ENCODE results near the gene SENP1. TPM values are rescaled to one million over a fixed set of nuclear protein-coding genes. Genes with fewer than 3 reads are reported as not detected.

SENP1 gene
- total RNA-seq, 2 experiments from 2014 or later, result 41.3 to 54.8 TPM

- no peak for DNase-seq
- no peaks in the 10 kb centered on the region for H3K36me3 Mint-ChIP-seq
- ATAC-seq, result no peak
- CTCF ChIA-PET, result no interaction called here
- no peak overlapping the region for H3K27ac Mint-ChIP-seq
- no peaks in the 10 kb centered on the region for H3K4me1 Mint-ChIP-seq
- no peaks in the 10 kb centered on the region for H3K9me3 Mint-ChIP-seq (ENCODE audit: low read depth)
- H3K4me3 Mint-ChIP-seq, result no peak overlapping the region
- peaks cover 79% of the 10 kb centered on the region for H3K27me3 Mint-ChIP-seq
These were observed 95.4 kb downstream of the SENP1 start for GRCh38 chr12:48010366-48010970.

GRCh38 chr12:48009471-48009870, 96.4 kb downstream of the SENP1 start:
- Mint-ChIP-seq H3K4me1 (no peaks in the 10 kb centered on the region), H3K27ac (no peak overlapping the region), H3K36me3 (no peaks in the 10 kb centered on the region), H3K9me3 (ENCODE audit: low read depth) (no peaks in the 10 kb centered on the region), H3K4me3 (no peak overlapping the region), H3K27me3 (peaks cover 78% of the 10 kb centered on the region)
- CTCF ChIA-PET, result no interaction called here
- no peak for ATAC-seq
- no peak for DNase-seq

DNA sequence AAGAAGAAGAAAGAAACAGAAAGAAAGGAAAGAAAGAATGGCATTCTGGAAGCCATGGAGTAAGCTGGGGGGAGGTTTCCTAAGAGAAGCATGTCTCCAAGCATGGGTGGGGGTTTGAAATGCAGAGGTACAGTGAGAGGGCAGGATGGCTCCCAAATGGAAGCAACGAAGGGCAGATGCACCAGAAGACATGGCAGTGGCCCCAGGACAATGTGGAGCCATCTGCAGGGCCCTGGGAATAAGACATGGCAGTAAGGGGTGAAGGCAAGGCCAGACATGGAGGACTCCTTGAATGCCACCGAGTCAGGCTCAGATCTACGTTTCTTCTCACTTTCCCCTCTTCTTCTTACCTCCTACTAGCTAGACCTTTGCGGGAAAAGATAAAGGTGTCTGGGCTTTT, 96.9 kb downstream of the SENP1 start:
- Mint-ChIP-seq H3K4me3 (no peak overlapping the region), H3K9me3 (ENCODE audit: low read depth) (no peaks in the 10 kb centered on the region), H3K36me3 (no peaks in the 10 kb centered on the region), H3K27me3 (peaks cover 80% of the 10 kb centered on the region), H3K27ac (no peak overlapping the region), H3K4me1 (no peaks in the 10 kb centered on the region)
- ATAC-seq, result no peak
- CTCF ChIA-PET, result no interaction called here
- no peak for DNase-seq

- CTCF ChIA-PET, result no interaction called here
- no peaks in the 10 kb centered on the region for H3K36me3 Mint-ChIP-seq
These were observed 97.5 kb downstream of the SENP1 start for GRCh38 chr12:48008349-48008748.

DNA sequence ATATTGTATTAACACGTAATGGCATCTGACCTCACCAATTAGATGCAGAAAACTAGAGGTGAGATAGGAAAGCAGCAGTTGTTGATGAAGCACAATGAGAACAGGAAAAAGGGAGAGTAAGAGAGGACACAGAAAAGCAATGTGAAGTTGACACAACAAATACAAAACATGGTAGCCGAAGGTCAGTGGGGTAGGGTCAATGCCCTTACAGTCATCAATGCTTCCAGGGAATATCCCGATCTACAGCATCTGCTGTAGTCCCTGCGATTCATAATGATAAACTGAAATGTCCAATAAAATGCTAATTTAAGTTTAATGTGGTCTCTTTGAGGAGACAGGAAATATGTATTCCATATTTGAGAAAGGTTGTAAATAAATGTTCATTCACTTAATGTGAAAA, 98.7 kb downstream of the SENP1 start:
- Mint-ChIP-seq H3K27ac (no peak overlapping the region), H3K4me3 (no peak overlapping the region), H3K36me3 (no peaks in the 10 kb centered on the region), H3K4me1 (peaks cover 15% of the 10 kb centered on the region), H3K9me3 (ENCODE audit: low read depth) (no peaks in the 10 kb centered on the region), H3K27me3 (peaks cover 86% of the 10 kb centered on the region)
- ATAC-seq (no peak), DNase-seq (no peak)
- CTCF ChIA-PET, result no interaction called here

More at GRCh38 chr12:48008349-48008748, 97.5 kb downstream of the SENP1 start:
- no peak overlapping the region for H3K27ac Mint-ChIP-seq
- peaks cover 4% of the 10 kb centered on the region for H3K4me1 Mint-ChIP-seq
- peaks cover 82% of the 10 kb centered on the region for H3K27me3 Mint-ChIP-seq
- DNase-seq (no peak), ATAC-seq (no peak)
- no peaks in the 10 kb centered on the region for H3K9me3 Mint-ChIP-seq (ENCODE audit: low read depth)
- H3K4me3 Mint-ChIP-seq, result no peak overlapping the region

GRCh38 chr12:48005750-48006021, 100.2 kb downstream of the SENP1 start:
- Mint-ChIP-seq H3K9me3 (ENCODE audit: low read depth) (no peaks in the 10 kb centered on the region), H3K27me3 (peaks cover 94% of the 10 kb centered on the region), H3K36me3 (no peaks in the 10 kb centered on the region), H3K4me1 (peaks cover 30% of the 10 kb centered on the region), H3K4me3 (no peak overlapping the region), H3K27ac (no peak overlapping the region)
- DNase-seq, result no peak
- no peak for ATAC-seq
- CTCF ChIA-PET, result interaction anchor here (1.1 to 1.3 kb wide), 2 partner anchors 43 to 177 kb away, joined by 3 to 6 read pairs; partner anchors contain the start of gene CCDC184

DNA sequence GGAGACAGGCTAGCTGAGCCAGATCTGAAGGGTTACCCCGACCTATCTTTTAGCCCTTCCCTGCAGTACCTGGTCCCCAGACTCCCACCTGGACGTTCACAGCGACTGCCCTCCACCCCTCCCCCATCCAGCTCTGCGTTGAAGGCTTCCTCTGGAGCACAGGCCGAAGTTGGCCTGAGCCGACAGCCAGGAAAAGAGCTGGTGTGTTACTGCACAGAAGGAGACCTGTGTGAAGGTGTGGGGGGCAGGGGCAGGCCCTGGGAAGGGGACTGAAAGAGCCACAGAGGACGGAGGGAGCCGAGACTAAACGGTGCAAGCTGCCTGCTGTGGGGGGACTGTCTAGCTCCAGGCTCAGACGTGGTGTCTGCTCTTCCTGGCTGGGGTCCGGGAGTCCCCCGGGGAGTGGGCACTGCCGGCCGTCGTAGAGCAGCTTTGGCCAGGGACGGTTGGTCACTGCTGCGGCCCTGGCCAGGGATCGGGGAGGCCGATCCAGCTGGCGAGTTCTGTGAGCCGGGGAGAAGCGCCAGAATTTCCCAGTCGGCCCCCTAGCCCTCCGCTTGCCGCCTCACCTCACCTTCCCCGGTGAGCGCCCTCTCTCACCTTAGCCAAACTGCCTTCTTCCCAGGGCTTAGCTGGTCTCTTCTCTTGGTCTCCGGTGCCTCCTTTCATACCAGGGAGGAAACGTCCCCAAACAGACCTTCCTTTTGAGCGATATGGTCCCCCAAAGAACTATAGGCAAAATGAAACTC, 100.7 kb downstream of the SENP1 start:
- Mint-ChIP-seq H3K4me3 (no peak overlapping the region), H3K27ac (no peak overlapping the region)
- no peak for DNase-seq

DNA sequence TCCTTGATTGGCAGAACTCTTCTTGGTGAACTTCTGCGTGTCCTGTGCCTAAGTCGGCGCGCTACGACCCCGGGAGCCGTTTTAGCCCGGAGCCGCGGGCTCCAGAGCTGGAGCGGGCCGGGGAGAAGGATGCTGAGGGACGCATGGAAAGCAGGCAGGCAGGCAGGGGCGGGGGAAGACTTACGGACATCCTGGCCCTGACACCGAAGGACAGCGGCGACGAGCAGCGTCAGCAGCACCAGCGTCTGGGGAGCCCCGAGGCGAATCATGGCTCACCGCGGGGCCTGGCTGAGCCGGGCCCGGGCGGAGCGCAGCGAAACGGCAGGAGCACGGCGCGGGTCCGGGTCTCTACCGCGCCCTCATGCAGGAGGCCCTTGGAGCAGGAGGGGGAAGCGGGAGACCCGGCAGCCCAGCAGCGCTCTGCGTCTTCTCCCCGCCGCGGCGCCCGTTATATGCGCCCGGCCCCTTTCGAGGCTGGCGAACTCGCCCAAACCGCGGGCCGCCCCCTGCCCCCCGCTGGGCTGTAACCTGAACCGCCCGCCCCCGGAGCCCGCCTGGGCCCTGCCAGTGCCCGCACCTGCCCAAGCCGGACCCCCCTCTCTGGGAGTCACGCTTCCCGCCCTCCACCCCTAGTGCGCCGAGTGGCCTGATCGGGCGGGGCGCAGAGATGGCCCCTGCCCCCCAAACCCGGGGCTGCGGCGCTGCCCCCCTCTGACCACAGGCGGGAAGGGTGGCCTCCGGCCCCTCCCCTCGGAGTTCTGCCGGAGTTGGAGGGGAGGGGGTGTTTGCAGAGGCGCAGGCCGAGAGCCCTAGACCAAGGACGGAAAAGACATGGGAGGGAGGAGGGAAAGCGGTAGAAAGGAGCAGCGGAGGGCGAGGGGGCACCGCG, 101.6 kb downstream of the SENP1 start, which contains the start of gene COL2A1:
TSS of gene COL2A1 (minus strand) at position 424 of the 889 bp plus-strand sequence. CDS start at position 269, 155 bp downstream.
- CTCF ChIA-PET, result interaction anchor here (1.0 kb wide), 1 partner anchor 12 kb away, joined by 3 read pairs; no protein-coding TSS in a partner anchor
- H3K4me1 Mint-ChIP-seq, result peaks cover 30% of the 10 kb centered on the region
- peaks cover 97% of the 10 kb centered on the region for H3K27me3 Mint-ChIP-seq
- H3K36me3 Mint-ChIP-seq, result no peaks in the 10 kb centered on the region
- peak within 1 kb of the TSS; percentile 25 for H3K4me3 Mint-ChIP-seq
- DNase-seq (no peak), ATAC-seq (peak; percentile 55)
- H3K27ac Mint-ChIP-seq, result peak within 1 kb of the TSS; percentile 10
- H3K9me3 Mint-ChIP-seq (ENCODE audit: low read depth), result no peaks in the 10 kb centered on the region

More for the DNA sequence above, 100.7 kb downstream of the SENP1 start:
- no peaks in the 10 kb centered on the region for H3K36me3 Mint-ChIP-seq
- CTCF ChIA-PET, result interaction anchor here (1.0 to 1.1 kb wide), 2 partner anchors 11 to 178 kb away, joined by 3 to 6 read pairs; partner anchors contain the start of gene CCDC184
- peaks cover 96% of the 10 kb centered on the region for H3K27me3 Mint-ChIP-seq
- no peaks in the 10 kb centered on the region for H3K9me3 Mint-ChIP-seq (ENCODE audit: low read depth)
- H3K4me1 Mint-ChIP-seq, result peaks cover 30% of the 10 kb centered on the region
- ATAC-seq, result no peak

DNA sequence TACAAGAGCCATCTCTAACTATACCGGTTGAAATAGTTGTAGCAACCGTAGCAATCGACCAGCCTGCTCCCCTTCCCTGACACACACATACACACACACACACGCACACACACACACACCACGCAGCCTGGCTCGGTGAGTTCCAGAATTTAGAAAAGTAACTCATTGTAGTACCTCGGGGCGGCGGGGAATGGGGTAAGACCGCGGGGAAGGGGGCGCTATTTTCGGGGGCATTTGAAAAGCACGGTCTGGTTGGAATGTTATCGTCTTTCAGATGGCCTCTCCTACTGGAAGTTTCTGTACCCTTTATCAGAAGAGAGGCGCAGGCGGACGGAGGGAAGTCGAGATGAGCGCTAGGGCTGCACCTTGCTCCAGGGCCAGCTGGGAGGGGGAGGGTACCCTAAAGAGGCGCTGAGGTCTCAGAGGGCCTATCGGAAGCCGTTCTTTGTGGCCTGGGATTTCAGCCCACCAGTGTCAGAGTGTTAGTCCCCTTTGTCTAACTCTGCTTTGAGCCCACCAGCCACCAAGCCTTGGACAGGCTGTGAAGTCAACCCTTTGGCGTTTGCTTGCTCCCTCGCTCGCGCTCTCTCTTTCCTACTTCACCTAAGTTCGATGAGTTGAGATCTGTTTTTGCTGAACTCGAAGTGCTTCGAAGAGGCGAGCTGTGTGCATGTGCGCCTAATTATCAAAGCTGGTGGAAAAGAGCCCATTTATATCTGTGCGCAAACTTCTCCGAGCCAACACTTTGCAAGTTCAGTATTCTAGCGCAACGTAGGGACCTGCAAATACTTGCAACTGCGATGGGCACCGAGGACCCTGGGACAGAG, 102.4 kb downstream of the SENP1 start:
- Mint-ChIP-seq H3K4me1 (peaks cover 30% of the 10 kb centered on the region), H3K4me3 (no peak overlapping the region), H3K27ac (peak overlapping the region; percentile 13), H3K9me3 (ENCODE audit: low read depth) (no peaks in the 10 kb centered on the region), H3K36me3 (no peaks in the 10 kb centered on the region), H3K27me3 (peaks cover 97% of the 10 kb centered on the region)
- no peak for DNase-seq
- ATAC-seq, result no peak
- CTCF ChIA-PET, result no interaction called here

DNA sequence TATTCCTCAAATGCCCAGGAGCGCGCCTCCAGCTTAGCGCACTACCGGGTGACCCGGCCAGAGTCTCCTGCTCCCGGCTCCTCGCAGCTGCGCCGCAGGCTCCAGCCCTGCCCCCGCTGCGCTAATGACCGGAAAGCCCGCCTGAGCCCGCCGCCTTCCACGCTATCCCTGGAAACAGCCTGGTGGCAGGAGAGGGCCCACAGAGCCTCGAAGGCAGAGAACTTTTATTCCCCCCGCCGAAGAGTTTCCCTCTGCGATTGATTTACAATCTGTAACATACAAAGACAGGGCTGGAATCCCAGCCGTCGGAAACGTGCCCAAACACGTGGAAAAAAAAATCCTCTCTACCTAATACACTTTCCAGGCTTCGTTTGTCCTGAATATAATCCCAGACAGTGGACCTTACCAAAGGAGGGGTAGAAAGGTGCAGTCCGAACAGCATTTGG, 103.1 kb downstream of the SENP1 start:
- ATAC-seq (no peak), DNase-seq (no peak)
- H3K27me3 Mint-ChIP-seq, result peaks cover 97% of the 10 kb centered on the region
- no peaks in the 10 kb centered on the region for H3K36me3 Mint-ChIP-seq
- H3K4me1 Mint-ChIP-seq, result peaks cover 30% of the 10 kb centered on the region
- H3K9me3 Mint-ChIP-seq (ENCODE audit: low read depth), result no peaks in the 10 kb centered on the region
- H3K4me3 Mint-ChIP-seq, result no peak overlapping the region
- CTCF ChIA-PET, result interaction anchor here (1.4 to 2.7 kb wide), 2 partner anchors 11 to 40 kb away, joined by 5 to 9 read pairs; partner anchors contain the start of gene TMEM106C
- H3K27ac Mint-ChIP-seq, result peak overlapping the region; percentile 13

GRCh38 chr12:48002414-48002730, 103.5 kb downstream of the SENP1 start:
- no peak for ATAC-seq
- Mint-ChIP-seq H3K36me3 (no peaks in the 10 kb centered on the region), H3K4me3 (peak overlapping the region; percentile 54), H3K27me3 (peaks cover 97% of the 10 kb centered on the region), H3K4me1 (peaks cover 30% of the 10 kb centered on the region), H3K27ac (no peak overlapping the region), H3K9me3 (ENCODE audit: low read depth) (no peaks in the 10 kb centered on the region)
- CTCF ChIA-PET, result interaction anchor here (1.3 to 2.7 kb wide), 3 partner anchors 11 to 97 kb away, joined by 4 to 9 read pairs (median 5); partner anchors contain the start of gene TMEM106C
- DNase-seq, result no peak

- H3K27ac Mint-ChIP-seq, result no peak overlapping the region
- no peaks in the 10 kb centered on the region for H3K36me3 Mint-ChIP-seq
- CTCF ChIA-PET, result interaction anchor here (1.3 to 2.7 kb wide), 3 partner anchors 10 to 96 kb away, joined by 4 to 9 read pairs (median 5); partner anchors contain the start of gene TMEM106C
- H3K4me1 Mint-ChIP-seq, result peaks cover 30% of the 10 kb centered on the region
- DNase-seq (no peak), ATAC-seq (peak; percentile 52)
- no peaks in the 10 kb centered on the region for H3K9me3 Mint-ChIP-seq (ENCODE audit: low read depth)
- peaks cover 97% of the 10 kb centered on the region for H3K27me3 Mint-ChIP-seq
- peak overlapping the region; percentile 54 for H3K4me3 Mint-ChIP-seq
These were observed 104.1 kb downstream of the SENP1 start for GRCh38 chr12:48001505-48002413.
